Measurements from ENCODE around the gene BCAS3.

BCAS3 gene

DNA sequence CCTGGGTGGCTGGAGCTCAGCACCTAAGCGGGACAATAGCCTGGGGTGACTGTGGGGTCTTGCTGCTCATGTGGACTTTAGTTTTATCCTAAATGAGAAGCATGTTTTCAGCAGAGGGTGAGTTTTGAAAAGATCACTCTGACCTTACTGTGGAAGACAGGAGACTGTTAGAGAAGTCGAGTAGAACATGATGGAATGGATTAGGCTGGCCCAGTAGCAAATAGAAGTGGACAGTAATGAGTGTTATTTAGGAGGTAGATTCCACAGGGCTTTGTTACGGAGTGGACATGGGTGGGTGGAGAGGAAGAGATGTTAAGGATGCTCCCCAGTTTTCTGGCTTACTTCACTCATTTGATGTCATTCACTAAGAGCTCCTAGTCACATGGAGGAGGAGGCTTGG, 648.7 kb downstream of the BCAS3 start:
- no peak overlapping the region for H2BK120ac ChIP-seq (ENCODE audit: low read depth, low read length)
- no peak overlapping the region for H3K27ac ChIP-seq (ENCODE audit: low read depth, low read length)
- no peaks in the 10 kb centered on the region for H3K4me1 ChIP-seq (ENCODE audit: control insufficient read depth, low read depth, low read length)
- H4K5ac ChIP-seq (ENCODE audit: low read length), result no peak overlapping the region
- H3K79me1 ChIP-seq (ENCODE audit: low read length), result no peaks in the 10 kb centered on the region
- H3K79me2 ChIP-seq (ENCODE audit: control insufficient read depth, insufficient read depth, low read length), result no peaks in the 10 kb centered on the region
- WGBS (ENCODE audit: extremely low coverage, insufficient coverage, low lambda C conversion rate), result no CpG with 5 or more reads among the region's 3 CpGs
- no peak overlapping the region for H3K4ac ChIP-seq (ENCODE audit: low read depth, low read length)
- no peak overlapping the region for H2BK5ac ChIP-seq (ENCODE audit: low read length)
- no peak overlapping the region for H3K4me2 ChIP-seq (ENCODE audit: low read length)
- no peak overlapping the region for H3K56ac ChIP-seq (ENCODE audit: low read length)
- no peak overlapping the region for H2BK15ac ChIP-seq (replicated peaks; ENCODE audit: low read depth)
- no peak for DNase-seq
- H3K18ac ChIP-seq (ENCODE audit: low read length), result no peak overlapping the region
- no peak overlapping the region for H2AK5ac ChIP-seq (ENCODE audit: low read length)
- H3K27me3 ChIP-seq (ENCODE audit: insufficient read depth, low read length, poor library complexity), result no peaks in the 10 kb centered on the region
- no peak overlapping the region for H4K8ac ChIP-seq (ENCODE audit: low read depth, low read length)
- H3K4me3 ChIP-seq (ENCODE audit: low read length), result no peak overlapping the region
- H3K23ac ChIP-seq (ENCODE audit: low read length), result no peak overlapping the region
- H3K36me3 ChIP-seq (ENCODE audit: control insufficient read depth, insufficient read depth, low read length), result no peaks in the 10 kb centered on the region
- H3K9ac ChIP-seq (ENCODE audit: low read length), result no peak overlapping the region

DNA sequence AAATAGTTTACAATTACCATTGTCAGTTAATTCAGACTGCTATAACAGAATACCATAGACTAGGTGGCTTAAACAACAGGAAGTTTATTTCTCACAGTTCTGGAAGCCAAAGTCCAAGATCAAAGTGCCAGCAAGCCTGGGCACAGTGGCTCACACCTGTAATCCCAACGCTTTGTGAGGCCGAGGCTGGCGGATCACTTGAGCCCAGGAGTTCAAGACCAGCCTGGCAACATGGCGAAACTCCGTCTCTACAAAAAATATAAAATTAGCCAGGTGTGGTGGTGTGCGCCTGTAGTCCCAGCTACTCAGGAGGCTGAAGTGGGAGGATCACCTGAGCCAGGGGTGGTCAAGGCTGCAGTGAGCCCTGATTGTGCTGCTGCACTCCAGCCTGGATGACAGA, 650.7 kb downstream of the BCAS3 start:
- Histone ChIP-seq H4K5ac (ENCODE audit: low read length) (no peak overlapping the region), H2BK120ac (ENCODE audit: low read depth, low read length) (no peak overlapping the region), H3K18ac (ENCODE audit: low read length) (no peak overlapping the region), H3K36me3 (ENCODE audit: control insufficient read depth, insufficient read depth, low read length) (no peaks in the 10 kb centered on the region), H3K27ac (ENCODE audit: low read depth, low read length) (no peak overlapping the region), H3K79me1 (ENCODE audit: low read length) (no peaks in the 10 kb centered on the region), H4K8ac (ENCODE audit: low read depth, low read length) (no peak overlapping the region), H3K4ac (ENCODE audit: low read depth, low read length) (no peak overlapping the region), H3K9ac (ENCODE audit: low read length) (no peak overlapping the region), H3K4me1 (ENCODE audit: control insufficient read depth, low read depth, low read length) (no peaks in the 10 kb centered on the region), H3K23ac (ENCODE audit: low read length) (no peak overlapping the region), H3K4me2 (ENCODE audit: low read length) (no peak overlapping the region), H2BK5ac (ENCODE audit: low read length) (no peak overlapping the region), H3K27me3 (ENCODE audit: insufficient read depth, low read length, poor library complexity) (no peaks in the 10 kb centered on the region), H2BK15ac (replicated peaks; ENCODE audit: low read depth) (no peak overlapping the region), H3K56ac (ENCODE audit: low read length) (no peak overlapping the region), H3K79me2 (ENCODE audit: control insufficient read depth, insufficient read depth, low read length) (no peaks in the 10 kb centered on the region), H3K4me3 (ENCODE audit: low read length) (no peak overlapping the region), H2AK5ac (ENCODE audit: low read length) (no peak overlapping the region)
- no CpG with 5 or more reads among the region's 6 CpGs for WGBS (ENCODE audit: extremely low coverage, insufficient coverage, low lambda C conversion rate)
- no peak for DNase-seq

DNA sequence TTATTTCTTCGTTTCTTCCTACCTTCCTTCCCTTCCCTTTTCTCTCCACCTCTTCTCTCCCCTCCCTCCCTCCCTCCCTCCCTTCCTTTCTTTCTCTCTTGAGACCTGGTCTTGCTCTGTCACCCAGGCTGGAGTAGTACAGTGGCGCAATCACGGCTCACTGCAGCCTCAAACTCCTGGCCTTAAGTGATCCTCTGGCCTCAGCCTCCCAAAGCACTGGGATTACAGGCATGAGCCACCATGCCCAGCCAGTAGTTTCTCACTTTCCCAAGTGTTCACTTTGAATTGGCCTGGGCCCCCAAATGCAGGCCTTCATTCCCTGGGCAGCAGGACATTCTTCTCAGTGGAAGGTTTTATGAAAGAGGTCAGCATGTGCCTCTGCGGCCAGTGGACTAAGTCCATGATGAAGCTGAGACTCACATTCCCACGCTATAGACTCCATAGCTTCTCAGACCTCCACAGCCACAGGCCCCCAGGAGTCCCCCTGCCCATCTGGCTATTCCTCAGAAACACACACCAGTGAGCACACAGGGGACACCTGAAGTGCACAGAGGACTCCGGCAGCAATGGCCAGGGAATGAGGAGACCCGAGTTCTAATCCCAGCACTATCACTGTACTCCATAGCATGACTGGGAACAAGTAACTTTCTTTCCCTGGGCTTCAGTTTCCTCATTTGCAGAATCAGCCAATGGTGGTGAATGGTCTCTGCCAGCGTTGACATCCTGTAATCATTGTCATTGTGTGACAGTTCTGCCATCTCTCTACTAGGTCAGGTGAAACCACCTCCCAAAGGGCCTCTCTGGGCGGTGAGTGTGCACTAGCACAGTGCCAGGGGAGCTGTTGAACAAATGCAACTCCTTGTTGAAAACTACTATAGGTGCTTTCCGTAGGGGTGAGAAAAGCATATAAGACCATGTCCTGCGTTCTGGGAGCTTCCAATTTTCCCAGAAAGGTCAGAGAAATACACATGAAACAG, 652.8 kb downstream of the BCAS3 start:
- Histone ChIP-seq H3K9ac (ENCODE audit: low read length) (no peak overlapping the region), H3K79me1 (ENCODE audit: low read length) (no peaks in the 10 kb centered on the region), H3K18ac (ENCODE audit: low read length) (no peak overlapping the region), H3K4me3 (ENCODE audit: low read length) (no peak overlapping the region), H3K4me2 (ENCODE audit: low read length) (no peak overlapping the region), H3K4ac (ENCODE audit: low read depth, low read length) (no peak overlapping the region), H2BK5ac (ENCODE audit: low read length) (no peak overlapping the region), H2BK120ac (ENCODE audit: low read depth, low read length) (no peak overlapping the region), H3K4me1 (ENCODE audit: control insufficient read depth, low read depth, low read length) (no peaks in the 10 kb centered on the region), H4K8ac (ENCODE audit: low read depth, low read length) (no peak overlapping the region), H4K5ac (ENCODE audit: low read length) (no peak overlapping the region), H2BK15ac (replicated peaks; ENCODE audit: low read depth) (no peak overlapping the region), H3K36me3 (ENCODE audit: control insufficient read depth, insufficient read depth, low read length) (no peaks in the 10 kb centered on the region), H3K27ac (ENCODE audit: low read depth, low read length) (no peak overlapping the region), H3K79me2 (ENCODE audit: control insufficient read depth, insufficient read depth, low read length) (no peaks in the 10 kb centered on the region), H3K56ac (ENCODE audit: low read length) (no peak overlapping the region), H3K27me3 (ENCODE audit: insufficient read depth, low read length, poor library complexity) (no peaks in the 10 kb centered on the region), H2AK5ac (ENCODE audit: low read length) (no peak overlapping the region), H3K23ac (ENCODE audit: low read length) (no peak overlapping the region)
- DNase-seq, result no peak
- WGBS (ENCODE audit: extremely low coverage, insufficient coverage, low lambda C conversion rate), result no CpG with 5 or more reads among the region's 11 CpGs

DNA sequence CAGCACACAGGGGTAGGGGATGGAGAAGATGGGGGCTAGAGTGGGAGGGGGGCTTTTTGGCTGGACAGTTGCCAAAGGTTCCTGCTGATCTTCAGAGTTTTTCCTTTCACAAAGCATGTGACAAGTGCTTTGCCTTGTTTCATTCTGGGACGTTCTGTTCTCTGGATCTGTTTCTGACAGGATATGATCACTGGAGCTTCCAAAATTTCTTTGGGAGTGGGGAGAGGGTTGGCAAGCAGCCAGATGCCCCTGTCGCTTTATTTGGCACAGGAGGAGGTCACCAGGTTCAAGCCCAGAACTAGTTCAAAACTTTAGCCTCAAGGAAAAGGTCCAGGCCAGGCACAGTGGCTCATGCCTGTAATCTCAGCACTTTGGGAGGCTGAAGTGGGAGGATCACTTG, 653.5 kb downstream of the BCAS3 start:
- H2BK5ac ChIP-seq (ENCODE audit: low read length), result no peak overlapping the region
- H3K56ac ChIP-seq (ENCODE audit: low read length), result no peak overlapping the region
- no peak overlapping the region for H3K27ac ChIP-seq (ENCODE audit: low read depth, low read length)
- no peak overlapping the region for H3K18ac ChIP-seq (ENCODE audit: low read length)
- no peak overlapping the region for H3K4ac ChIP-seq (ENCODE audit: low read depth, low read length)
- H3K27me3 ChIP-seq (ENCODE audit: insufficient read depth, low read length, poor library complexity), result no peaks in the 10 kb centered on the region
- WGBS (ENCODE audit: extremely low coverage, insufficient coverage, low lambda C conversion rate), result no CpG with 5 or more reads among the region's 2 CpGs
- no peak overlapping the region for H3K9ac ChIP-seq (ENCODE audit: low read length)
- H3K23ac ChIP-seq (ENCODE audit: low read length), result no peak overlapping the region
- no peak overlapping the region for H2AK5ac ChIP-seq (ENCODE audit: low read length)
- no peak overlapping the region for H4K8ac ChIP-seq (ENCODE audit: low read depth, low read length)
- H3K79me1 ChIP-seq (ENCODE audit: low read length), result no peaks in the 10 kb centered on the region
- H3K4me1 ChIP-seq (ENCODE audit: control insufficient read depth, low read depth, low read length), result no peaks in the 10 kb centered on the region
- no peak overlapping the region for H4K5ac ChIP-seq (ENCODE audit: low read length)
- H3K36me3 ChIP-seq (ENCODE audit: control insufficient read depth, insufficient read depth, low read length), result no peaks in the 10 kb centered on the region
- no peak overlapping the region for H2BK15ac ChIP-seq (replicated peaks; ENCODE audit: low read depth)
- no peak overlapping the region for H3K4me3 ChIP-seq (ENCODE audit: low read length)
- DNase-seq, result no peak
- no peak overlapping the region for H2BK120ac ChIP-seq (ENCODE audit: low read depth, low read length)
- H3K79me2 ChIP-seq (ENCODE audit: control insufficient read depth, insufficient read depth, low read length), result no peaks in the 10 kb centered on the region
- no peak overlapping the region for H3K4me2 ChIP-seq (ENCODE audit: low read length)

DNA sequence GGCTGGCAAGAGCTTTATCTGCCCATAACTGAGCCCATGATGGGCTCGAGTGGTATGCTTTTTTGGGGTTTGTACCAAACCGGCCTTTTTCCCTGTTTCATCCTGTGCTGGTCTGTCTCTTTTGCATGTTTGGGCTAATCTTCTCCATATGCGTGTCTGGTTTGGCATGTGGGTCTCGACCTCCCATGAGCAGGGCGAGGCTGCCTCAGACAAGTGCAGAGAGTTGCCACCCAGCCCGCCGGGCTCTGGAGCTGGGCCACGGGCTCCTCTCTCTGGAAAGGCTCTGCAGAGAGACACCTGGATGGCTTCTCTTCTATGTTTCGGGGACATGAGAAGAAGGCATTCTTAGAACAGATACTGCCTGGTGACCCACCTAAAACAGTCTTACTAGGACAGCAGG, 654.2 kb downstream of the BCAS3 start:
- WGBS (ENCODE audit: extremely low coverage, insufficient coverage, low lambda C conversion rate), result no CpG with 5 or more reads among the region's 9 CpGs
- Histone ChIP-seq H3K4me2 (ENCODE audit: low read length) (no peak overlapping the region), H3K56ac (ENCODE audit: low read length) (no peak overlapping the region), H3K36me3 (ENCODE audit: control insufficient read depth, insufficient read depth, low read length) (no peaks in the 10 kb centered on the region), H4K5ac (ENCODE audit: low read length) (no peak overlapping the region), H2AK5ac (ENCODE audit: low read length) (no peak overlapping the region), H3K18ac (ENCODE audit: low read length) (no peak overlapping the region), H4K8ac (ENCODE audit: low read depth, low read length) (no peak overlapping the region), H3K27me3 (ENCODE audit: insufficient read depth, low read length, poor library complexity) (no peaks in the 10 kb centered on the region), H2BK5ac (ENCODE audit: low read length) (no peak overlapping the region), H2BK15ac (replicated peaks; ENCODE audit: low read depth) (no peak overlapping the region), H3K79me2 (ENCODE audit: control insufficient read depth, insufficient read depth, low read length) (no peaks in the 10 kb centered on the region), H3K27ac (ENCODE audit: low read depth, low read length) (no peak overlapping the region), H3K23ac (ENCODE audit: low read length) (no peak overlapping the region), H3K4ac (ENCODE audit: low read depth, low read length) (no peak overlapping the region), H2BK120ac (ENCODE audit: low read depth, low read length) (no peak overlapping the region), H3K4me3 (ENCODE audit: low read length) (no peak overlapping the region), H3K9ac (ENCODE audit: low read length) (no peak overlapping the region), H3K4me1 (ENCODE audit: control insufficient read depth, low read depth, low read length) (no peaks in the 10 kb centered on the region), H3K79me1 (ENCODE audit: low read length) (no peaks in the 10 kb centered on the region)
- DNase-seq, result no peak

DNA sequence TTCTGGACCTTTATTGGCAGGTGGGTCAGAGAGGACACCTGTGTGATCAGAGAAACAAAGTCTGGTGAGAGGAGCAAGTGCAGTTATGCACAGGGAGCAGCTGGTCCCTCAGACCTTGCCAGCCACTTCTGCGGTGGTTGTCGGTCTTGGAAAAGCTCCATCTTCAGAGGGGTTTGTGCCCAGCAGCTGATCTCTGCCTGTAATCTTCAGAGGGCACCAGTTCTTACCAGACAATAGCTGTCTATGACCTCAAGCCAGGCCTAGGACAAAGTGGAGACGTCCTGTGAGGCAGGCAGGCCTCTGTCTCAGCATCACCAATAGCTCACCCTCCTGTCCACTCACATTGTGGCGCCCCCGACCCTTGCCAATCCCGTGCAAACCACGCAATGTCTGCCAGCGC, 655.5 kb downstream of the BCAS3 start:
- H3K27me3 ChIP-seq (ENCODE audit: insufficient read depth, low read length, poor library complexity), result no peaks in the 10 kb centered on the region
- no peaks in the 10 kb centered on the region for H3K4me1 ChIP-seq (ENCODE audit: control insufficient read depth, low read depth, low read length)
- H3K56ac ChIP-seq (ENCODE audit: low read length), result no peak overlapping the region
- no peak overlapping the region for H3K4me3 ChIP-seq (ENCODE audit: low read length)
- H2BK15ac ChIP-seq (replicated peaks; ENCODE audit: low read depth), result no peak overlapping the region
- H3K23ac ChIP-seq (ENCODE audit: low read length), result no peak overlapping the region
- DNase-seq, result no peak
- no peak overlapping the region for H3K27ac ChIP-seq (ENCODE audit: low read depth, low read length)
- H3K79me2 ChIP-seq (ENCODE audit: control insufficient read depth, insufficient read depth, low read length), result no peaks in the 10 kb centered on the region
- no peak overlapping the region for H4K8ac ChIP-seq (ENCODE audit: low read depth, low read length)
- no peak overlapping the region for H3K9ac ChIP-seq (ENCODE audit: low read length)
- H2BK120ac ChIP-seq (ENCODE audit: low read depth, low read length), result no peak overlapping the region
- H3K18ac ChIP-seq (ENCODE audit: low read length), result no peak overlapping the region
- H4K5ac ChIP-seq (ENCODE audit: low read length), result no peak overlapping the region
- no peak overlapping the region for H3K4me2 ChIP-seq (ENCODE audit: low read length)
- H3K36me3 ChIP-seq (ENCODE audit: control insufficient read depth, insufficient read depth, low read length), result no peaks in the 10 kb centered on the region
- H2AK5ac ChIP-seq (ENCODE audit: low read length), result no peak overlapping the region
- no peak overlapping the region for H2BK5ac ChIP-seq (ENCODE audit: low read length)
- no CpG with 5 or more reads among the region's 8 CpGs for WGBS (ENCODE audit: extremely low coverage, insufficient coverage, low lambda C conversion rate)
- H3K4ac ChIP-seq (ENCODE audit: low read depth, low read length), result no peak overlapping the region
- no peaks in the 10 kb centered on the region for H3K79me1 ChIP-seq (ENCODE audit: low read length)

Data from mesendoderm (in vitro differentiated cells).